GM12878 (cell line): ENCODE results near the gene MS4A6A. TPM values are rescaled to one million over a fixed set of nuclear protein-coding genes. Genes with fewer than 3 reads are reported as not detected.

Experiments used
- ATAC-seq: fragments of 200-7000 bp; cut with Tn5 transposase; 3 replicates; pipeline ENCODE4 v1.9.1; 2020; ENCODE audit warnings: mild to moderate bottlenecking, moderate library complexity
- BruUV-seq: library from RNA; stranded (reverse); fragments of 400-500 nt; replicated peaks from 2 replicates; lab custom pipeline; 2021; lab: Mats Ljungman, UMichigan
- CTCF ChIA-PET: fragments of 300-600 bp; sonication (Branson Sonifier 250); formaldehyde crosslinking; extraction: SDS; loops from one replicate; lab custom pipeline; 2021; ENCODE audit warnings: inconsistent platforms; lab: Yijun Ruan, JAX
- POLR2A ChIA-PET: fragments of 350-600 bp; formaldehyde crosslinking; extraction: SDS; loops from one replicate; lab custom pipeline; 2021; ENCODE audit warnings: inconsistent platforms; lab: Charles Lee
- RAD21 ChIA-PET: fragments of 300-600 bp; sonication (Branson Sonifier 250); formaldehyde crosslinking; loops from one replicate; lab custom pipeline; 2023; ENCODE audit warnings: antibody characterized with exemption; ENCODE audit not compliant: unreplicated experiment; lab: Charles Lee
- SMC1A ChIA-PET: fragments of 300-600 bp; sonication (Branson Sonifier 250); formaldehyde crosslinking; loops from one replicate; lab custom pipeline; 2023; ENCODE audit not compliant: unreplicated experiment, uncharacterized antibody; lab: Charles Lee
- DNase-seq: peaks from one replicate; pipeline ENCODE4 v3.0.0-alpha.2; 2011; ENCODE audit warnings: low read depth, low spot score
- FAIRE-seq: peaks from 3 replicates; lab custom pipeline; 2011; peaks lifted over from hg19 to GRCh38; lab: Jason Lieb, UNC
- H2AFZ ChIP-seq: 2 replicates; pipeline ENCODE4 v1.6.0; 2011; ENCODE audit warnings: low read depth, low read length, control low read depth; ENCODE audit not compliant: control insufficient read depth
- H3K27ac ChIP-seq: 2 replicates; pipeline ENCODE4 v1.5.1; 2011; ENCODE audit warnings: control low read depth; ENCODE audit not compliant: control insufficient read depth, insufficient read depth
- H3K27me3 ChIP-seq, 2 experiments: replicated peaks in 1 of 2; 2 replicates each; pipeline versions ENCODE4 v1.6.0 to v1.6.1; 2011; ENCODE audit warnings: low read length in 1 of 2; ENCODE audit not compliant: control insufficient read depth in 2 of 2, insufficient read depth in 2 of 2
- H3K36me3 ChIP-seq, 2 experiments: 2 replicates each; pipeline ENCODE4 v1.5.1; 2011; ENCODE audit warnings: low read length in 1 of 2; ENCODE audit not compliant: control insufficient read depth in 2 of 2, insufficient read depth in 2 of 2
- H3K4me1 ChIP-seq: 2 replicates; pipeline ENCODE4 v1.6.1; 2011; ENCODE audit warnings: mild to moderate bottlenecking, low read length, moderate library complexity, mixed read lengths; ENCODE audit not compliant: control insufficient read depth, insufficient read depth
- H3K4me2 ChIP-seq: 2 replicates; pipeline ENCODE4 v1.6.0; 2011; ENCODE audit warnings: control low read depth; ENCODE audit not compliant: control insufficient read depth, insufficient read depth
- H3K4me3 ChIP-seq: fragments of 200-600 bp; sonication (generic); 2 replicates; pipeline ENCODE4 v1.5.1; 2016
- H3K79me2 ChIP-seq: 2 replicates; pipeline ENCODE4 v1.6.0; 2011; ENCODE audit warnings: low read length; ENCODE audit not compliant: control insufficient read depth, insufficient read depth
- H3K9ac ChIP-seq: 2 replicates; pipeline ENCODE4 v1.8.0; 2011; ENCODE audit warnings: low read length, control low read depth, mixed read lengths; ENCODE audit not compliant: control insufficient read depth, insufficient read depth
- H3K9me3 ChIP-seq: replicated peaks from 3 replicates; pipeline ENCODE4 v1.5.1; 2011; ENCODE audit warnings: mild to moderate bottlenecking, low read length; ENCODE audit not compliant: control insufficient read depth, insufficient read depth
- H4K20me1 ChIP-seq: 2 replicates; pipeline ENCODE4 v1.6.0; 2011; ENCODE audit not compliant: control insufficient read depth, insufficient read depth
- CBX3 ChIP-seq: fragments of 200-600 bp; sonication (generic); IDR thresholded peaks from 2 replicates; pipeline ENCODE4 v1.6.1; 2016; ENCODE audit warnings: low read depth, borderline replicate concordance
- CREB1 ChIP-seq: IDR thresholded peaks from 2 replicates; pipeline ENCODE4 v1.6.1; 2012; ENCODE audit warnings: low read depth, mild to moderate bottlenecking, inconsistent platforms
- FOXM1 ChIP-seq: IDR thresholded peaks from 2 replicates; pipeline ENCODE4 v1.6.1; 2012; ENCODE audit warnings: low read depth, mild to moderate bottlenecking, inconsistent platforms, low read length, moderate library complexity
- MLLT1 ChIP-seq: fragments of 450-650 bp; IDR thresholded peaks from 2 replicates; pipeline ENCODE4 v1.6.1; 2016; ENCODE audit warnings: mild to moderate bottlenecking
- PAX8 ChIP-seq: fragments of 450-650 bp; IDR thresholded peaks from 2 replicates; pipeline ENCODE4 v1.6.1; 2017; ENCODE audit warnings: mild to moderate bottlenecking, moderate library complexity
- POLR2AphosphoS5 ChIP-seq: IDR thresholded peaks from 2 replicates; pipeline ENCODE4 v1.6.1; 2011; ENCODE audit warnings: mild to moderate bottlenecking, low read length, inconsistent platforms
- RAD21 ChIP-seq: IDR thresholded peaks from 2 replicates; pipeline ENCODE4 v1.6.1; 2011; ENCODE audit warnings: mild to moderate bottlenecking, low read depth, low read length, moderate library complexity; ENCODE audit not compliant: insufficient read depth
- SMC3 ChIP-seq: IDR thresholded peaks from 2 replicates; pipeline ENCODE4 v1.6.1; 2011; ENCODE audit warnings: low read length, improper control_type of control experiment, borderline replicate concordance
- YY1 ChIP-seq: IDR thresholded peaks from 2 replicates; pipeline ENCODE4 v1.6.1; 2011; ENCODE audit warnings: low read depth, mild to moderate bottlenecking, low read length
- ZBTB40 ChIP-seq: fragments of 450-650 bp; IDR thresholded peaks from 2 replicates; pipeline ENCODE4 v1.6.1; 2016; ENCODE audit warnings: mild to moderate bottlenecking, moderate library complexity, borderline replicate concordance
- ZNF384 ChIP-seq: IDR thresholded peaks from 2 replicates; pipeline ENCODE4 v1.6.1; 2012; ENCODE audit warnings: low read depth, mild to moderate bottlenecking, low read length, improper control_type of control experiment, borderline replicate concordance
- WGBS: methylation state at CpG from one replicate; pipeline ENCODE4 v1.1.6; 2016; ENCODE audit warnings: low lambda C conversion rate; ENCODE audit not compliant: insufficient replicate concordance, insufficient coverage; ENCODE audit errors: missing lambda C conversion rate; 5-methylcytosine and 5-hydroxymethylcytosine counted together
- in situ Hi-C: fragments of 300-500 bp; cut with MboI; formaldehyde crosslinking; loops from 9 replicates; pipeline ENCODE4 v1.14.3; 2018; ENCODE audit warnings: mixed read lengths
- intact Hi-C: fragments of 100-400 bp; cut with micrococcal nuclease; formaldehyde crosslinking; loops from one replicate; pipeline ENCODE4 v1.14.2; 2022; ENCODE audit not compliant: unreplicated experiment
- polyA plus RNA-seq, 11 experiments: library from polyadenylated mRNA; depleted of rRNA in 4 of 11; unstranded in 6 of 11; stranded (reverse) in 5 of 11; fragments of >200 nt; fragmentation: Nextera tagmentation in 4 of 11; fragmentation: Illumina TruSeq in 1 of 11; extraction: Ambion mirVana in 4 of 11; extraction: Trizol in 1 of 11; gene quantifications; 1 replicate in 1 of 11; 2 replicates in 10 of 11; pipeline versions ENCODE4 v1.2.1 to v1.2.3, GENCODE V29; 2011 to 2016; ENCODE audit warnings: inconsistent platforms in 2 of 11, missing spikeins in 2 of 11, low read depth in 1 of 11
- total RNA-seq, 4 experiments: library from RNA; depleted of rRNA in 3 of 4; stranded (reverse); fragments of >200 nt in 3 of 4; fragmentation: Illumina TruSeq in 1 of 4; extraction: Trizol in 1 of 4; gene quantifications; 2 replicates each; pipeline versions ENCODE4 v1.2.1 to v1.2.3, GENCODE V29; 2013 to 2021

The MS4A6A gene
- total and polyA plus RNA-seq, 10 of the 15 experiments (the other 5 are each of a cell fraction or from before 2014, with no cell fraction given) = 0.75 to 30.7 (median 9.0) TPM

- H2AFZ ChIP-seq = no peak overlapping the region
Measured at GRCh38 chr11:60131912-60132311, 51.0 kb downstream of the MS4A6A start.

DNA sequence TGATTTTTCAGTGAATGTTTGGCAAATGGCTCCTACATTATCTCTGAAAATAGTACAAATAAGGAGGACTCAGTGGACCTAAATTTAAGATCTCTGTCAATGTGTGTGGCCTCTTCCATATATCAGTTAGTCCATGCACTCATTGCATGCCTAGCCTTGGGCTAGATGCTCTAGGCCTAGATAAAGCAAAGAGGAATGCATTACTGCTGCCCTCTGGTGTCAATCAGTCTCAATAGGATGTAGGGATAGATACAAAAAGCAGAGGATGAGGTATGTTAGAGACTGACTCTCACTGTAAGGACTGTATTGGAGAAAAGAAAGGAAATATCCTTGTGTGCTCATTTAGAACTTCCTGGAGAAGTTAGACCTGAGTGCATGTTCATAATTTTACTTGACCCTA, 52.4 kb downstream of the MS4A6A start:
- Histone ChIP-seq H2AFZ (no peak overlapping the region), H3K9me3 (no peaks in the 10 kb centered on the region; the same call in 2 of the 3 replicates), H4K20me1 (no peaks in the 10 kb centered on the region), H3K4me2 (no peak overlapping the region), H3K79me2 (no peaks in the 10 kb centered on the region), H3K36me3 (no peaks in the 10 kb centered on the region), H3K27me3 (no peaks in the 10 kb centered on the region), H3K4me1 (no peaks in the 10 kb centered on the region), H3K9ac (no peak overlapping the region), H3K4me3 (no peak overlapping the region), H3K27ac (no peak overlapping the region)
- ChIA-PET RAD21 (interaction anchor here (1.1 kb wide), 1 partner anchor 121 kb away, joined by 4 read pairs; no protein-coding TSS in a partner anchor), SMC1A (interaction anchor here (1.1 kb wide), 1 partner anchor 121 kb away, joined by 4 read pairs; no protein-coding TSS in a partner anchor), CTCF (interaction anchor here (1.0 to 1.4 kb wide), 2 partner anchors 121 to 384 kb away, joined by 3 to 4 read pairs; no protein-coding TSS in a partner anchor), POLR2A (no interaction called here)
- intact Hi-C loops = loop anchor here (1.0 to 5.0 kb wide), 2 partner anchors 307 to 378 kb away; no protein-coding TSS in a partner anchor
- DNase-seq (no peak), FAIRE-seq (no peak), ATAC-seq (peak; percentile 83)
- BruUV-seq = no TSS peak
- in situ Hi-C loops = no loop called here
- peak; percentile 26; the same call in 1 of the 2 replicates for TF ChIP-seq SMC3
- no peak for TF ChIP-seq PAX8
- peak; percentile 60 for TF ChIP-seq RAD21
- no peak for TF ChIP-seq POLR2AphosphoS5
- no peak for TF ChIP-seq CBX3
- TF ChIP-seq YY1 = no peak
- TF ChIP-seq MLLT1 = no peak
- TF ChIP-seq FOXM1 = no peak
- no peak for TF ChIP-seq ZNF384
- TF ChIP-seq ZBTB40 = no peak

More at GRCh38 chr11:60131912-60132311, 51.0 kb downstream of the MS4A6A start:
- H3K9me3 ChIP-seq = no peaks in the 10 kb centered on the region; the same call in 2 of the 3 replicates
- no peak overlapping the region for H3K4me2 ChIP-seq
- no peak overlapping the region for H3K4me3 ChIP-seq
- no peaks in the 10 kb centered on the region for H3K36me3 ChIP-seq
- no peaks in the 10 kb centered on the region for H4K20me1 ChIP-seq
- no peaks in the 10 kb centered on the region for H3K27me3 ChIP-seq
- 15% methylated on average over 3 of the region's 3 CpGs for WGBS
- ATAC-seq (no peak), FAIRE-seq (no peak)
- in situ Hi-C loops = no loop called here
- no peaks in the 10 kb centered on the region for H3K79me2 ChIP-seq
- H3K27ac ChIP-seq = no peak overlapping the region
- TF ChIP-seq CREB1 = no peak
- TF ChIP-seq, all 136 proteins: peak for 0
- ChIA-PET CTCF (interaction anchor here (1.3 kb wide), 1 partner anchor 119 kb away, joined by 7 read pairs; no protein-coding TSS in a partner anchor), POLR2A (no interaction called here), RAD21 (no interaction called here), SMC1A (interaction anchor here (0.9 to 1.2 kb wide), 2 partner anchors 11 to 119 kb away, joined by 3 read pairs; no protein-coding TSS in a partner anchor)
- DNase-seq = no peak
- intact Hi-C loops = loop anchor here (5.0 kb wide), 1 partner anchor 380 kb away; no protein-coding TSS in a partner anchor
- no TSS peak for BruUV-seq
- H3K4me1 ChIP-seq = no peaks in the 10 kb centered on the region
- H3K9ac ChIP-seq = no peak overlapping the region
